Fibroblast of lung (primary cell): ENCODE results near the gene ALDH3A1.

ENCODE experiments used
- CTCF ChIP-seq, 2 donors: IDR thresholded peaks in 1 of 2; conservative IDR thresholded peaks in 1 of 2; 1 replicate in 1 of 2; 2 replicates in 1 of 2; pipeline ENCODE4 v1.5.1; 2011 to 2012; ENCODE audit warnings: low read length in 2 of 2, control low read depth in 1 of 2, inconsistent platforms in 1 of 2, low read depth in 1 of 2, mild to moderate bottlenecking in 1 of 2
- EZH2 ChIP-seq: IDR thresholded peaks from 2 replicates; pipeline ENCODE4 v1.5.1; 2012; ENCODE audit warnings: low read length, control low read depth, mild to moderate bottlenecking; ENCODE audit errors: missing control alignments

- TF ChIP-seq CTCF (conservative IDR thresholded peaks at IDR 0.05 in 1 of 2, IDR thresholded peaks at IDR 0.05 in 1 of 2; ENCODE audit: low read depth in 1 of 2, low read length in 2 of 2) (no peak), EZH2 (no peak)
Observed at GRCh38 chr17:19720631-19721426, 27.3 kb downstream of the ALDH3A1 start.
